ENCODE measurements around the gene SEC14L1.
A peak's percentile ranks its signal among the peaks of the same experiment; 100 is the strongest.

The SEC14L1 gene

GRCh38 chr17:77125432-77125901 is 15.3 kb upstream of the SEC14L1 start (continued):
- TF ChIP-seq, protein P1, sequence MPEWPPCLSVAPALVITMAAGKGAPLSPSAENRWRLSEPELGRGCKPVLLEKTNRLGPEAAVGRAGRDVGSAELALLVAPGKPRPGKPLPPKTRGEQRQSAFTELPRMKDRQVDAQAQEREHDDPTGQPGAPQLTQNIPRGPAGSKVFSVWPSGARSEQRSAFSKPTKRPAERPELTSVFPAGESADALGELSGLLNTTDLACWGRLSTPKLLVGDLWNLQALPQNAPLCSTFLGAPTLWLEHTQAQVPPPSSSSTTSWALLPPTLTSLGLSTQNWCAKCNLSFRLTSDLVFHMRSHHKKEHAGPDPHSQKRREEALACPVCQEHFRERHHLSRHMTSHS (tag by site-specific recombination; IDR thresholded peaks at IDR 0.05) = no peak
- TF ChIP-seq ZNF664 (tag by site-specific recombination; IDR thresholded peaks at IDR 0.05) = no peak
- TF ChIP-seq PRDM6 (tag by site-specific recombination; IDR thresholded peaks at IDR 0.05) = peak; percentile 76
- 0 out of 2 replicates have a peak, but pooled peaks have one; percentile 8 for TF ChIP-seq OSR2 (tag by site-specific recombination; IDR thresholded peaks at IDR 0.05)
- TF ChIP-seq ZNF670 (tag by site-specific recombination; IDR thresholded peaks at IDR 0.05; ENCODE audit: low read depth) = no peak
- TF ChIP-seq ZNF747 (tag by site-specific recombination; IDR thresholded peaks at IDR 0.05) = no peak
- peak; percentile 33; the same call in 1 of the 2 replicates for TF ChIP-seq ZBTB17 (tag by site-specific recombination; IDR thresholded peaks at IDR 0.05)
- no peak for TF ChIP-seq ZBTB1 (tag by site-specific recombination; IDR thresholded peaks at IDR 0.05)
- TF ChIP-seq ZNF211 (tag by site-specific recombination; IDR thresholded peaks at IDR 0.05; ENCODE audit: low read depth) = no peak
- TF ChIP-seq, protein P2, sequence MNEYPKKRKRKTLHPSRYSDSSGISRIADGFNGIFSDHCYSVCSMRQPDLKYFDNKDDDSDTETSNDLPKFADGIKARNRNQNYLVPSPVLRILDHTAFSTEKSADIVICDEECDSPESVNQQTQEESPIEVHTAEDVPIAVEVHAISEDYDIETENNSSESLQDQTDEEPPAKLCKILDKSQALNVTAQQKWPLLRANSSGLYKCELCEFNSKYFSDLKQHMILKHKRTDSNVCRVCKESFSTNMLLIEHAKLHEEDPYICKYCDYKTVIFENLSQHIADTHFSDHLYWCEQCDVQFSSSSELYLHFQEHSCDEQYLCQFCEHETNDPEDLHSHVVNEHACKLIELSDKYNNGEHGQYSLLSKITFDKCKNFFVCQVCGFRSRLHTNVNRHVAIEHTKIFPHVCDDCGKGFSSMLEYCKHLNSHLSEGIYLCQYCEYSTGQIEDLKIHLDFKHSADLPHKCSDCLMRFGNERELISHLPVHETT (tag by site-specific recombination; IDR thresholded peaks at IDR 0.05) = peak; percentile 80
- TF ChIP-seq MYNN (tag by site-specific recombination; IDR thresholded peaks at IDR 0.05; ENCODE audit: borderline replicate concordance) = no peak
- TF ChIP-seq RBAK (tag by site-specific recombination; IDR thresholded peaks at IDR 0.05) = no peak
- TF ChIP-seq KLF10 (tag by site-specific recombination; IDR thresholded peaks at IDR 0.05) = peak; percentile 15; the same call in 1 of the 2 replicates
- TF ChIP-seq, protein P3, sequence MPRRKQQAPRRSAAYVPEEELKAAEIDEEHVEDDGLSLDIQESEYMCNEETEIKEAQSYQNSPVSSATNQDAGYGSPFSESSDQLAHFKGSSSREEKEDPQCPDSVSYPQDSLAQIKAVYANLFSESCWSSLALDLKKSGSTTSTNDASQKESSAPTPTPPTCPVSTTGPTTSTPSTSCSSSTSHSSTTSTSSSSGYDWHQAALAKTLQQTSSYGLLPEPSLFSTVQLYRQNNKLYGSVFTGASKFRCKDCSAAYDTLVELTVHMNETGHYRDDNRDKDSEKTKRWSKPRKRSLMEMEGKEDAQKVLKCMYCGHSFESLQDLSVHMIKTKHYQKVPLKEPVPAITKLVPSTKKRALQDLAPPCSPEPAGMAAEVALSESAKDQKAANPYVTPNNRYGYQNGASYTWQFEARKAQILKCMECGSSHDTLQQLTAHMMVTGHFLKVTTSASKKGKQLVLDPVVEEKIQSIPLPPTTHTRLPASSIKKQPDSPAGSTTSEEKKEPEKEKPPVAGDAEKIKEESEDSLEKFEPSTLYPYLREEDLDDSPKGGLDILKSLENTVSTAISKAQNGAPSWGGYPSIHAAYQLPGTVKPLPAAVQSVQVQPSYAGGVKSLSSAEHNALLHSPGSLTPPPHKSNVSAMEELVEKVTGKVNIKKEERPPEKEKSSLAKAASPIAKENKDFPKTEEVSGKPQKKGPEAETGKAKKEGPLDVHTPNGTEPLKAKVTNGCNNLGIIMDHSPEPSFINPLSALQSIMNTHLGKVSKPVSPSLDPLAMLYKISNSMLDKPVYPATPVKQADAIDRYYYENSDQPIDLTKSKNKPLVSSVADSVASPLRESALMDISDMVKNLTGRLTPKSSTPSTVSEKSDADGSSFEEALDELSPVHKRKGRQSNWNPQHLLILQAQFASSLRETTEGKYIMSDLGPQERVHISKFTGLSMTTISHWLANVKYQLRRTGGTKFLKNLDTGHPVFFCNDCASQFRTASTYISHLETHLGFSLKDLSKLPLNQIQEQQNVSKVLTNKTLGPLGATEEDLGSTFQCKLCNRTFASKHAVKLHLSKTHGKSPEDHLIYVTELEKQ (tag by site-specific recombination; IDR thresholded peaks at IDR 0.05; ENCODE audit: borderline replicate concordance) = peak; percentile 54; the same call in 1 of the 2 replicates
- no peak for TF ChIP-seq ZNF114 (tag by site-specific recombination; IDR thresholded peaks at IDR 0.05)
- peak; percentile 98 for TF ChIP-seq ZNF335 (tag by site-specific recombination; conservative IDR thresholded peaks at IDR 0.05)
- peak; percentile 92 for TF ChIP-seq ZNF629 (tag by site-specific recombination; IDR thresholded peaks at IDR 0.05)
- no peak for TF ChIP-seq ZNF449 (tag by site-specific recombination; IDR thresholded peaks at IDR 0.05)
- peak; percentile 33; the same call in 1 of the 2 replicates for TF ChIP-seq PRDM1 (tag by site-specific recombination; IDR thresholded peaks at IDR 0.05)
- TF ChIP-seq, protein P4, sequence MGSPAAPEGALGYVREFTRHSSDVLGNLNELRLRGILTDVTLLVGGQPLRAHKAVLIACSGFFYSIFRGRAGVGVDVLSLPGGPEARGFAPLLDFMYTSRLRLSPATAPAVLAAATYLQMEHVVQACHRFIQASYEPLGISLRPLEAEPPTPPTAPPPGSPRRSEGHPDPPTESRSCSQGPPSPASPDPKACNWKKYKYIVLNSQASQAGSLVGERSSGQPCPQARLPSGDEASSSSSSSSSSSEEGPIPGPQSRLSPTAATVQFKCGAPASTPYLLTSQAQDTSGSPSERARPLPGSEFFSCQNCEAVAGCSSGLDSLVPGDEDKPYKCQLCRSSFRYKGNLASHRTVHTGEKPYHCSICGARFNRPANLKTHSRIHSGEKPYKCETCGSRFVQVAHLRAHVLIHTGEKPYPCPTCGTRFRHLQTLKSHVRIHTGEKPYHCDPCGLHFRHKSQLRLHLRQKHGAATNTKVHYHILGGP (tag by site-specific recombination; IDR thresholded peaks at IDR 0.05) = no peak
- TF ChIP-seq GLIS2 (tag by site-specific recombination; IDR thresholded peaks at IDR 0.05) = no peak
- TF ChIP-seq ZNF366 (tag by site-specific recombination; conservative IDR thresholded peaks at IDR 0.05) = peak; percentile 61
- peak; percentile 82 for TF ChIP-seq PRDM10 (tag by site-specific recombination; IDR thresholded peaks at IDR 0.05)
- no peak for TF ChIP-seq ZNF48 (tag by site-specific recombination; IDR thresholded peaks at IDR 0.05)
- peak; percentile 44; the same call in 1 of the 2 replicates for TF ChIP-seq SP3 (tag by site-specific recombination; IDR thresholded peaks at IDR 0.05)
- TF ChIP-seq ZNF549 (tag by site-specific recombination; IDR thresholded peaks at IDR 0.05) = no peak
